SW480 (cell line): ENCODE measurements around the gene RHOT2.

Experiments
- DNase-seq: peaks from one replicate; pipeline ENCODE4 v3.0.0-alpha.2; 2016; ENCODE audit warnings: low spot score

Gene RHOT2

DNA sequence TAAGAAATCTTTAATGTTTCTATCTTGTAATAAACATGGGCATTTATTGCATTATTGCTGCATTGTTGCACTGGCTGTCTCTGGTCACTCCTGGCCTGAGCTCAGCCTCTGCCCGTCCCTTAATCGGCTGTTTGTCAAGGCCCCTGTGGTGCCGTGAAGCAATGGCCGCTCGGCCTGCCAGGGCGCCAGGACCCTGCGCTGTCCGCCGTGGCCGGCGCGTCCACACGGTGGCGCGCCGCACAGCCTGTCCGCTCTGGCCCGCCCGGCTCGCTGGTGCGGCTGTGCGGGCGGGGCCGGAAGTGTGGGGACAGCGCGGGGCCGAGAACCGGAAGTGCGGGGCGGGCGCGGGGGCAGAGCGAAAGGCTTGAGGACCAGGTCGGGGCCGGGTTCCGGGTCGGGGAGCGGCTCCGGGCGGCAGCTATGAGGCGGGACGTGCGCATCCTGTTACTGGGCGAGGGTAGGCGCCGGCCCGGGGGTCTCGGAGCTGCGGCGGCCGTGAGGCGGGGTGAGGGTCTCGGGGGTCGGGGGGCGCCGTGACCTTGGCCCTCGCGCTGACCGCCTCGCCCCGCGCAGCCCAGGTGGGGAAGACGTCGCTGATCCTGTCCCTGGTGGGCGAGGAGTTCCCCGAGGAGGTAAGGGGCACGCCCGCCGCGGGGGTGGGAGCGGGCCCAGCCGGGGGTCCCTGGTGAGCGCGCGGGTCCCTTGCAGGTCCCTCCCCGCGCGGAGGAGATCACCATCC is at the start of gene RHOT2:
Gene RHOT2 (plus strand): TSS at position 353 of the 739 bp plus-strand sequence. CDS start 68 bp downstream, at position 421.
- DNase-seq: peak; percentile 87

DNA sequence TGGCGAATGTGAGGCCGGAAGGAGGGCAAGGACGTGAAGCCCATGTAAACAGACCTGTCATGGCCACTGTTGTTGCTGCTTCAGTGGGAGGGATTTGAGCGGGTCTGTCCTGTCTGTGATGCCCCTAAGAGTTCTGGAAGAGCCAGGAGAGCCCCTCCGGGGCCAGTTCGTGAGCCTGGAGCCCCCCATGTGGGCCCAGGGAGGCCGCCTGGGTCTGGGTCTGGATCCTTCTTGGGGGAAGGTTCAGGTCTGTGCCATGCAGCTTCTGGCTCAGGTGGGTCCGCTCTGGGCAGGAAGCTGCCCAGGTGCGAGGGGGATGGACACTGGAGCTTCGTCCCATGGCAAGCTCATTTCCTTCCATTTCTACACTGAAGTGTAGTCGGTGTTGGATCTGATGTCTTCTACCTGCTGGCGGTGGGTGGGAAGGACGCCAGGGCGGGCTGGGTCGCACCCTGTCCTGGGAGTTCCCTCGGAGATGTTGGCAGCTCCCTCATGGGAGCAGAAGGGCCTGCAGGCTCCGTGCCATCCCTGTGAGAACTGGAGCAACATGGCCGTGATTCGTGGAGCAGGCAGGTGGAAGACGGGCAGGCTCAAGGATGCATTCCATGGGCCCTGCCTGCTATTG is 48.3 kb upstream of the RHOT2 start:
- DNase-seq: no peak

DNA sequence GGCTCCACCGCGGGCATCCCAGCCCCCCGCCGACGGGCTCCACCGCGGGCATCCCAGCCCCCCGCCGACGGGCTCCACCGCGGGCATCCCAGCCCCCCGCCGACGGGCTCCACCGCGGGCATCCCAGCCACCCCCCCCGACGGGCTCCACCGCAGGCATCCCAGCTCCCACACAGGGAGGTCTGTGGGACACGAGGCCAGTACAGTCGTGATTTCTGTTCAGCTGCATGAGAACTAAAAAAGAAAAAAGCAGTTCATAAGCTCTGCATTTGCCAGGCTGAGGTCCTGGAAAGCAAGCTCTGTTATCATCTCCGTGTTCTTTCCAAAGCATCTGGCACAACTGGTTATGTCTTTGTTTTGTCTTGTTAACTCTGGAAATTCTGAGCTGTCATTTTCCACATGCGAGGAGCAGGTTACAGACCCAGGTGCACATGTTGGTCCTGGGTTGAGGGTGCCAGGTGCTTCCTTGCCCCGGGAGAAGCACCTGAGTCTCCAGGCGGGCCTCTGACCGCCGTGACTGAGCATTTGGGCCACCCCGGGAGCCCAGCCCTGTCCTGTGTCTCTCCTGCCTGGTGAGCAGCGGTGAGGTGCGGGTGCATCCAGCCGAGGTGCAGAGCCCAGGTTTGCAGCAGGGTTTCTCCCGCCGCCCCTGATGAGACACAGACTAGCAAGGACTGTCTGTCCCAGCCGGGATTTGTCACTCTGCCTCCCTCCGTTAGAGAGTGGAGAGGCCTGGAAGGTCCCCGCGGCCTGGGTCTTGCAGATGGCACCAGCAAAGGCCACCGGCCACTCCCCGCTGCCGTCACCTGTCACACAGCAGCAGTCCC is 47.0 kb upstream of the RHOT2 start:
- DNase-seq: no peak

DNA sequence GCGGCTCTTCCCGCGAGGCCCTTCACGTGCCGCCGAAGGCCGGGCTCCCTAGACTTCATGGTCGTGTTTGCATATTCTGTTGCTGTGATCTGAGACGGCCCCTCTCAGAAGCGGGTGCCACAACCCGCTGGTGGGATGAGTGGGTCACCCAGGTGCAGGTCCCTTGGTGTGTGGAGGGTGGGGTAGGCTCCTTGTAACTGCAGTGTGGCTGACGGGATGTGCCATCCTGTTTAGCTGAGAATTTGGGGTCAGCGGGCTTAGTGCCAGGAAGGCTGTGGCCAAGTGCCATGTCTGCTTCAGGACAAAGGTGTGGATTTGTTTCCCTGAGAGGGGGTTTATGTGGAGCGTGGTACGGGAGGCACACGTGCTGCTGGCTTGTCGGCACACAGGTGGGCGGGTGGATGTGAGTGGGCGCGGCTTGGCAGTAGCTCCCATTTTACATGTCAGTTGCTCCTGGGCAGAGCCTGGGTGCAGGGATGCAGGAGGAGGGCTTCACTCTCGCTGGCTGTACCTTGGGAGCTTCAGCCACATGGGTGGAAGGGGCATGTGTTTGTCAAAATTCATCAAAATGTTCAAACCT is 46.3 kb upstream of the RHOT2 start:
- DNase-seq: no peak

DNA sequence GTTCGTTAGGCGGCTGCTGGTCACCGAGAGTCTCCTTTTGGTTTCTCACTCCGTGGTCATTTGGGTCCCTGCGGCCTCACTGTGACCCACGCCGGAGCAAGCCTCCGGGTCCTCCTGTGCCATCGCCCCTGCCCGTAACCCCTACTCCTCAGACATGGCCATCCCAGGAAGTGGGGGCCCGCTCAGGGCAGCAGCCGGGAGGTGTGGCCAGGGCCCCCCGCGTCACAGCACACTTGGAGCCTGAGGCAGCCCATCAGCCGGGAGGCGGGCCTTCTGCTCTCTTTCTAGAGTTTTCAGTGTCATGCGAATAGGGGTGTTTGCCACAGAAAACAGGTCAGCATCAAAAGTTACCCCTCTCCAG is 45.0 kb upstream of the RHOT2 start:
- no peak for DNase-seq

DNA sequence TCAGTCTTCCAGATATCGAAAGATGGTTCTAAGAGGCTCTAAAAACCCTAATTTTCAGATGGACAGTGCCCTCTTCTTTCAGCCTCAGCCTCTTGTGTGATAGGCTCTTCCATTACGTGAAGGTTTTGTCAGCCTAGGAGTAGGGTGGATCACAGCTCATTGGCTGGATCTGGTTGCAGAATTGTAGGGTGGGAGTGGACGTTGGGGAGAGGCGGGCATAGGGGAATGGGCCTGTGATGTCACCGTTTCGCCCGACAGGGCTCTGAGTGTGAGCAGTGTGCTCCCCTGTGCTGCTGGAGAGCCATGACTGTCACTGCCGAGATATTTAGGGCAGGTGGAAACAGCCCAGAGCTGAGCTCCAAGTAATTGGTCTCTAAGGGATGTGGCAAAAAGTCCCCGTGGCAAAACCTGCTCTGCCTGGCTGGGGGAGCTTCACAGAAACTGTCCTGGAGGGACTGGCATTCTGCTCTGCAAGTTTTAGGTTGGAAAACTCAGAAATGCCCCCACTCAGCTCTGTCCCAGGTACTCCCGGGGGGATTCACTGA is 43.3 kb upstream of the RHOT2 start:
- no peak for DNase-seq

DNA sequence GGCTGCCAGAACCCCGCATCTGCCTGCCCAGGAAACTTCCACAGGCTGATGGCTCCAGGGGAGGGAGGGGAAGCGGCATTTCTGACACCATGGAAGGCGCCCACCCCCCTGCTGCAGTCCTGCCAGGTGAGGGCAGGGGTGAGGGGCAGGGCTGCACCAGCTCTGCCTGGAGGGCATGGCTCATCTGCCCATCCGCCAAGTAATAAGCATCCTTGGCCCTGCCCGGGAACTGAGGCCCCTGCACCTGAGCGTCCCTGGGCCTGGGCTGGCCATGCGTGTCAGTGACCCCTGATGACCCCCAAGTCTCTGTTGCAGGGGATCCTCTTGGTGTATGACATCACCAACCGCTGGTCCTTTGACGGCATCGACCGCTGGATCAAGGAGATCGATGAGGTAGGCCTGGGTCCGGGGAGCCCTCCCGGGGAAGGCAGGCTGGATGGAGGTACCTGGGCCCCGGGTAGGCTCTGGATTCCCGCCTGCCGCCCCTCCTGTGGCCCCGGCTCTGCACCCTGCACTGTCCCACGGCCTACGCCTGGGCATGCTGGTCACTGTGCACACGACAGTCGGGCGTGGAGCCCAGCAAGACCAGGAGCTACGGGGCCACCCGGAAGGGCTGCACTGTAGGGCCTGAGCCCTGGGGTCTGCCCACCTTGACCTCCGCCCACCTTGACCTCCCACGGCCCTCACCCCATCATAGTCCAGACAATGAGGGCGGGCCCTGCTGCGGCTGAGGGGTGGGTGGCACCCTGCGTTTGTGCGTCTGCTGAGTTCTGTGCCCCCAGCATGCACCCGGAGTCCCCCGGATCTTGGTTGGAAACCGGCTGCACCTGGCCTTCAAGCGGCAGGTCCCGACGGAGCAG is 42.6 kb upstream of the RHOT2 start:
- no peak for DNase-seq

DNA sequence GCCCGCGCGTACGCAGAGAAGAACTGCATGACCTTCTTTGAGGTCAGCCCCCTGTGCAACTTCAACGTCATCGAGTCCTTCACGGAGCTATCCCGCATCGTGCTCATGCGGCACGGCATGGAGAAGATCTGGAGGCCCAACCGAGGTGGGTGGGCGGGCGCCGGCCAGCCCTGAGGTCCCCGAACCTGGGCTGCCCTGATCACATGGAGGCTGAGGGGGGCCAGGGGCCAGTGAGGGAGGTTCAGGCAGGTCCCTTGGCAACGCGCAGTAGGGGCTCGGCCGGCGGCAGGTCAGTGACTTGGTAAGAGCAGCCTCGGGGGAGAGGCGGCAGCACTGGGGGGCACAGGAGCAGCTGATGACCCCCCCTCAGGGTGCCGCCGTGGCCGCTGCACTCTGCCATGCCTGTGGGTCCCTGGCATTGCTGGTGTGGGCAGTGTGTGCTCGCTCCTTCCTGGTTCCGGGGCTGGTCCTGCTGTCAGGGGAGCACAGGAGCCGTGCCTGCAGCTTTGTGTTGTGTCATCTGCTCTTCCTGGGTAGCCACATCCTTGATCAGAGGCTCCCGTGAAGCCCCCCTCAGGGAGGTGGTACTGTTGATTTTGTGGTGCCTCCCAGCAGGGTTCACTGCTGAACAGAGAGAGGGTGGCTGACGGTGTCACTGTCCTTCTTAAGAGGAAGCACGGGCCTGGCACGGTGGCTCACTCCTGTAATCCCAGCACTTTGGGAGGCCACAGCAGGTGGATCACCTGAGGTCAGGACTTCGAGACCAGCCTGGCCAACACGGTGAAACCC is 41.8 kb upstream of the RHOT2 start:
- no peak for DNase-seq

DNA sequence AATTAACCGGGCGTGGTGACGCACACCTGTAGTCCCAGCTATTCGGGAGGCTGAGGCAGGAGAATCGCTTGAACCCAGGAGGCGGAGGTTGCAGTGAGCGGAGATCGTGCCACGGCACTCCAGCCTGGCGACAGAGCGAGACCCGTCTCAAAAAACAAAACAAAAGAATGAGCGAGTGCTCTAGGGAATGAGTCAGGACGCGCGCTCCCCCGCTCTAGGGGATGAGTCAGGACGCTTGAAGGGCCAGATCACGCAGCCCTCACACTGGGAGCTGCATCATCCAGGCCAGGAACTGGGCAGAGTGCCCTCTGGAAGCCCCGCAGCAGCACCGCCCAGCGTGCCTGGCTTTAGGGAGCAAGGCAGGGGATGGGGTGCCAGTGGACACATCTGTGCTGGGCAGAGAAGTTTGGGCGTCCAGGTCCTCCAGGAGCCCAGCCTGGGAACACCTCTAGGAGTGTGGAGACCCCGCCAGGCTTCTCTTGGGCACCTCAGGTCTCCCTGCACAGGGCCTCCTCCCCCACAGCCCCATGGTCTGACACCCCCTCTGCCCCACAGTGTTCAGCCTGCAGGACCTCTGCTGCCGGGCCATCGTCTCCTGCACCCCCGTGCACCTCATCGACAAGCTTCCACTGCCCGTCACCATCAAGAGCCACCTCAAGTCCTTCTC is 41.0 kb upstream of the RHOT2 start:
- no peak for DNase-seq

DNA sequence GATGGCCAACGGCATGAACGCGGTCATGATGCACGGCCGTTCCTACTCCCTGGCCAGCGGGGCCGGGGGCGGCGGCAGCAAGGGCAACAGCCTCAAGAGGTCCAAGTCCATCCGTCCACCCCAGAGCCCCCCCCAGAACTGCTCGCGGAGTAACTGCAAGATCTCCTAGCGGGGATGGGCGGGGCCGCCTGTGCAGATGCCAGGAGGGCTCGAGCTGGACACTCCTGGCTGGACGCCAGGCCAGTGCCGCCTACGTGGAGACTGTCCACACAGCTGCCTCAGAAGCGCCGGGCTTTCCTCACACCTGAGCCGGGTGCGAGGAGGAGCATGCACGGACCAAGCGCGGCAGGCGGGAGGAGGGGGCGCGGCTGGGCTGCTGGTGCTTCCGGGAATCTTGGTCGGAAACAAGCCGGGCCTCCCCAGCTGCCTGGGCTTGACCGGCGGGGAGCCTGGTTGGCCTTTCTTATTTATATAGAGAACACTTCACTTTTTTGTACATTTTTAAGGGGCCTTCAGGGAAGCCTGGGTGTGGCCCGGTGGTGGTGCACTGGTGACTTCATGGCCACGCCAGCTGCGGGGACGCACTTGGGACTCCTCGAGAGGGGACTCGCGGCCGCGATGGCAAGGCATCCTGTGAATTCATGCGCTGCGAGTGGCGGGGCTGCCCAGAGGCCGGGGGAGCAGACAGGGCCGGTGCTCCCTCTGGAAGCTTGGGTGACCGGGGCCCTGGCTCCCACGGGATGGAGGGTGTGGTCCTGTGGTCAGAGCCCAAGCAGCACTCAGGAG is 40.3 kb upstream of the RHOT2 start:
- no peak for DNase-seq

DNA sequence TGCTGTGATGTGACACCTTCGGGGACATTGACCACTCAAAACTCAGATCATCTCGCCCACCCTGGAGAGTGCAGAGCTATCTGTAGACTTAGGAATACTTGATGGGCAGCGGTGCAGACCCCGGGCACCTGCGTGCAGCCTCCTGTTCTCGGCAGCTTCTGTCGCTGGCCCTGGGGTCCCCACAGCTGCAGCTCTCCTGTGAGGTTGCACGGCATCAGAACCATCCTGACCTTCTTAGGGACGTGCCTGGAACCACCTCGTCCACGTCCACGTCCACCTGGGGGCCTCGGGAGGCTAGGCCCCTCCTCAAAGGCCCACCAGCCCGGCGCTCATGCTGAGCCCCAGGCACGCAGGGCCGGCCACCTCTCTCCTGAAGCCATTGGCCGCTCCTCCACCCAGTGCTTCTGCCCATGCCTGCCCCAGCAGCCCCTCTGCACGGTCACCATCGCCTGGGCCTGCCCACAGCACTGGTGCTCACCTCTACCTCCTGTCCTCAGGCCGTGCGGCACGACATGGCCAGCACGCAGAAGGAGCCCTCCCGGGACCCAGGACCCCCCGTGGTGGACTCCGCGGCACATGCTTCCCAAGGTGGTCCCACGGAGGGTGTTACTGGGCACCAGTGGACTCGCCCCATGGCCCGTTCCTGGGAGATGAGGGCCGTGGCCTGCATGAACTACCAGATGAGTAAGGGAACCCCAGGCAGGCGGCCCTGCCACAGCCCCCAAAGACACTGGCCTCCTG is 39.4 kb upstream of the RHOT2 start:
- DNase-seq: no peak

DNA sequence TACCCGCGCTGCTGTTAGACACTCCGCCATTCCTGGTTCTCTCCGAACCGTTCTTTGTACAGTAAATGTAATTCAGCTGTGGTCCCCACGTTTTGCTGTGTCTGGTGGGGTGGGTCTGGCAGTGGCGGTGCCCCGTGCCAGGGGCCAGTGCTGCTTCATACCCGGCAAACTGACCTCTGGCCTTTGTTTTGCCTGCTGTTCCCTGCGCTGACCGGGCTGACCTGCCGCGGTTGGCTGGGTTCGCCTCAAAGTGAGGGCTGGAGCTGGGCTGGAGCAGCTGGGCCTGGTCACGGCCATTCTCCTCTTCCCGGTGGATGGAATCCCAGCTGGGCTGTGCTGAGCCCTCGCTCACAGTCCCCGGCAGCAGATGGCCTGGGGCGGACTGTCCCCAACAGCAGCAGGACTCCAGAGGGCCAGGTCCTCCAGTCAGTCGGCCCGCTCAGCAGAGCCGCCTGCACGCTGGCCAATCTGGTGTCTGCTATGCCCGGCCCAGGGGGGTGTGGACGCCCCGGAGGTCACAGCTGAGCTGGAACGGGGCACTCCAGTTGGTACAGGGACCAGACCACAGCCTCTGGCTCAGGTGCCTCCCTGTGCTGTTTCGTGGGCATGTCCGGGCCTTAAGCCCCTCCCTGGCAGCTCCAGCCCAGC is 38.6 kb upstream of the RHOT2 start:
- DNase-seq: no peak

DNA sequence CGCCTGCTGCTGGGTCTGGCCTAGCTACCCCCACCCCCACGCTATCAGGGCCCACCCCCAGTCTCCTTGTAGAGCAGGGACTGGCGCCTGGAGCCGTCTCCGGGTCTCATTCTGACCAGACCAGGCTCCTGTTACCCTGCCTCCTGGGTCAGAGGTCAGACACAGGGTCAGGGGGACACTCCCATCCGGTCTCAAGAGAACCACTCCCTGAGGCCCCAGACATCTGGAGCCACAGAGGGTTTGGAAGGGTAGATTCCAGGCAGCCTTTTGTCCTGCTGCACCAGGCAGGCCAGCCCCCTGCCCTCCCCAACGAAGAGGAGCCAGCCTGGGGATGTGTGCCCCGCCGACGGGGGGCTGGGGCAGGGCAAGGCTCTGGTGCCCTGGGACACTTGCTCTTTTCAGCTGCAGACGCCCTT is 38.1 kb upstream of the RHOT2 start:
- DNase-seq: no peak

DNA sequence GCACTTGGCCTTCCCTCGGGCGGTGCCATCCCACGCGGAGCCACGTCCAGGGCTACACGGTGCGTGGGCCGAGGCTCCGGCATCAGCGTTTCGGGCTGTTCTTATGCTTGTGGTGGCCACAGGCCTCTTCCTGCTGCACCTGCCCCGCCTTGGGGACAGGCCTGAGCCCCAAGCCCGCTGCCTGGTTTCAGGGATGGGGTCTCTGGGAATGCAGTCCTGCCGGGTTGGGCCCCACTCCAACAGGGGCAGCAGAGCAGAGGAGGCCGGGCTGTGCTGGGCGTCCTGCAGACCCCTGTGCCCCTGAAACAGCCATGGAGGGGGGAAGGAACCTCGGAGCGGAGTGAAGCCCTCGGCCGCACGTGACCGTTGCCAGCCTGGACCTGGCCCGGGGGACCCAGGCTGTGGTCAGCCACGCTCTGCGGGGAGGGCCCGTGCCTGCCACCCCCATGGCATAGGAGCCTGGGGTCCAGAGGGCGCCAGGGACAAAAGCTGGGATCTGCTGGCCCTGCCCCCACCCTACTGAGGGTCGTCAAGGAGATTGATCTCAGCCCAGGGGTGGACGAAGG is 37.6 kb upstream of the RHOT2 start:
- no peak for DNase-seq

DNA sequence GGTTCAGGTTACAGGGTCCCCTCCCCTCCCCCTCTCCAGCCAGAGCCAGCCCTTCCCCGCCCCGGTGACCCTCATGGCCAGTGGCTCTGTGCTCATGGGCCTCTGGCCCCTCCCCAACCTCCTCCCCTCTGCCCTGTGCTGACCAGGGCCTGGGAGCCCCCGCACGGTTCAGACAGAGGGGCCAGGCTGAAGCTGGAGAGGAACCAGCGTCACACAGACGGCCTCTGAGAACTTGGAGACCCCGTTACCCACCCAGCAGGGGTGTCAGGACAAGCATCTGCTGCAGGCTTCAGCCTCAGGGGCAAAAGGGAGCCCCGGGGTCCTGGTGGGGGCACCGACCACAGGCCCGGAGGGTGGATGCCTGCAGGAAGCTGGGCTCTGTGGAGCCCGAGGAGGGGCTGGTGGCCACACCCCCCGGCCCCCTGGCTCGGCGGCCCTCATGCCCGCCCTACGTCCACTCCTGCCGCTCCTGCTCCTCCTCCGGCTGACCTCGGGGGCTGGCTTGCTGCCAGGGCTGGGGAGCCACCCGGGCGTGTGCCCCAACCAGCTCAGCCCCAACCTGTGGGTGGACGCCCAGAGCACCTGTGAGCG is 37.0 kb upstream of the RHOT2 start, which contains the start of gene WFIKKN1:
Gene WFIKKN1 (plus strand): TSS at position 171 of the 591 bp plus-strand sequence. CDS start 269 bp downstream, at position 440.
- DNase-seq: no peak

DNA sequence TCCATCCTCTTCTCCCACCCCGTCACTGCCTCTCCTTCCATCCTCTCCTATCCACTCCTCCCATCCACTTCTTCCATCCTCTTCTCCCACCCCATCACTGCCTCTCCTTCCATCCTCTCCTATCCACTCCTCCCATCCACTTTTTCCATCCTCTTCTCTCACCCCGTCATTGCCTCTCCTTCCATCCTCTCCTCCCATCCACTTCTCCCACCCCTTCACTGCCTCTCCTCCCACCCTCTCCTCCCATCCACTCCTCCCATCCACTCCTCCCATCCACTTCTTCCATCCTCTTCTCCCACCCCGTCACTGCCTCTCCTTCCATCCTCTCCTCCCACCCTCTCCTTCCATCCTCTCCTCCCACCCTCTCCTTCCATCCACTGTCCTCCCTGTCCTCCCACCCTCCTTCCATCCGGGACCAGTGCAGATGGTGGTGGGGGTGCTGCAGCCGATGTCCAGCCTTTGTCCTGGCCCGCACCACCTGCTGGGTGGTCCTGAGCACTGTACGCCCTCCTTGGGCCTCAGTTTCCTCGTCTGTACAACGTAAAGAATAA is 36.0 kb upstream of the RHOT2 start:
- no peak for DNase-seq
